GM18508 (cell line): ENCODE results near the gene SYT12.

ENCODE experiments used
- ATAC-seq: cut with Tn5 transposase; IDR thresholded peaks from one replicate; pipeline ENCODE4 v1.9.1; 2021; ENCODE audit warnings: moderate number of reproducible peaks; ENCODE audit not compliant: insufficient read depth, unreplicated experiment

Gene SYT12

GRCh38 chr11:67090717-67091116 lies 67.8 kb downstream of the SYT12 start:
- ATAC-seq, result no peak

GRCh38 chr11:67095214-67095507 lies 72.2 kb downstream of the SYT12 start:
- ATAC-seq, result no peak

GRCh38 chr11:67098799-67099429 lies 76.0 kb downstream of the SYT12 start:
- ATAC-seq, result no peak

GRCh38 chr11:67099831-67100324 lies 76.9 kb downstream of the SYT12 start:
- no peak for ATAC-seq
